Measurements from ENCODE around the gene PDX1.
A peak's percentile ranks its signal among the peaks of the same experiment; 100 is the strongest.

Gene PDX1

DNA sequence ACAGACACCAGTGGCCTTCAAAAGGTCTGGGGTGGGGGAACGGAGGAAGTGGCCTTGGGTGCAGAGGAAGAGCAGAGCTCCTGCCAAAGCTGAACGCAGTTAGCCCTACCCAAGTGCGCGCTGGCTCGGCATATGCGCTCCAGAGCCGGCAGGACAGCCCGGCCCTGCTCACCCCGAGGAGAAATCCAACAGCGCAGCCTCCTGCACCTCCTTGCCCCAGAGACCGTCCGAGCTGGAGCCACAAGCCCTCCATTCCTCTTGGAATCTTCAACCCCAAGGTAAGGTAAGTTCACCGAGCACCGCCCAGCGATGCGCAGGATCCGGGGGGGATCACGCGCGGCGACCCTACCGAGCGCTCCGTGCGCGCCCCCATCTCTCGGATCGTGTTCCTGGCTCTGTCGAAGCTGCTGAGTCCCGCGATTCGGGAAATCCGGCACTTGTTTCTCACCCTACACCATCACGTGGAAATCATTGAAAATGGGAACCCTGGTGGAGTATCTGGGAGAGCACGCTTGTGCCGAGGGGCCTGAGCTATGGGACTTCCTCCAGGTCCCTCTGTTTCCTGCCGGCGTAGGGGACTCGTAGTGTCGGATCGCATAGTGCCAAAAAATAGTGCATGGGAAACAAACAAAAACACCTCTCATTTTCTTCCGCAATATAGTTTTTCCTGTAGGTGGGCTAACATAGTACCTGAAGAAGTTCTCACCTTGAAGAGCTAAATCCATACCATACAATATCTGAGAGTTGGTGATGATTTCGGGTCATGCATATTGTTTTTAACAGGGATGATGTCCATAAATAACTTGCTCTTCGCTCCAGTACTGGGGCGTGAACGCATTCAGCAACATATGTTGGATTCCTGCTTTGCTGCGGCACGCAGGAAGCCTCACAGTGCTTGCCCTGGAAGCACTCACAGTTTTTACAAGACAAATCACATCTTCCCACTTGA lies 9.3 kb downstream of the PDX1 start:
- Histone ChIP-seq H3K27me3 (ENCODE audit: control insufficient read depth in 5 of 5, insufficient read depth in 4 of 5, low read length in 5 of 5) (peaks cover 47 to 66% (median 62%) of the 10 kb centered on the region in 5 donors), H3K4me1 (ENCODE audit: control insufficient read depth in 5 of 5, insufficient read depth in 5 of 5, low read length in 5 of 5) (peaks cover 0 to 8% (median 0%) of the 10 kb centered on the region in 5 donors), H3K27ac (ENCODE audit: low read depth, low read length) (no peak overlapping the region), H3K9me3 (ENCODE audit: control insufficient read depth in 5 of 5, low read length in 5 of 5) (peaks cover 0 to 3% (median 0%) of the 10 kb centered on the region in 5 donors), H3K4me3 (ENCODE audit: low read depth in 1 of 5, low read length in 5 of 5) (no peak overlapping the region), H3K36me3 (ENCODE audit: control insufficient read depth in 5 of 5, insufficient read depth in 5 of 5, low read length in 5 of 5) (no peaks in the 10 kb centered on the region), H3K9ac (ENCODE audit: low read length in 5 of 5) (no peak overlapping the region)

DNA sequence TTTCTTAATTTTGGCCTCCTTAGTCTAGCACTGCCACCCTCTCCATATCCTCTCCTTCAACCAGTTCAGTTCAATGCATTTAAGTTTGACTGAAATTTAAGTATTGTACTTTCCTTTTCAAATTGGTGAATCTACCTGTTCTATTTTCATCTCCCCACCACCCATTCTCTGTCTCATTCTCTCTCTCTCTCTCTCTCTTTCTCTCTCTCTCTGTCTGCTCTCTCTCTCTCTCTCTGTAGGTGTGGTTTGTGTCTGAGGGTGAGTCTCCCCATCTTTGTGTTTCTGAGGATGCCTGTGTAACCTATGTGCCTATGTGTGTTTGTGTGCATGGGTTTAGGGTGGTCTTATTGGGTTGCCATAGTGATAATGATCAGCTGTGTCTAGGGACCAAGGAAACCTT lies 10.1 kb downstream of the PDX1 start:
- Histone ChIP-seq H3K9me3 (ENCODE audit: control insufficient read depth in 5 of 5, low read length in 5 of 5) (peaks cover 0 to 3% (median 0%) of the 10 kb centered on the region in 5 donors), H3K4me1 (ENCODE audit: control insufficient read depth in 5 of 5, insufficient read depth in 5 of 5, low read length in 5 of 5) (peaks cover 0 to 8% (median 0%) of the 10 kb centered on the region in 5 donors), H3K27ac (ENCODE audit: low read depth, low read length) (no peak overlapping the region), H3K4me3 (ENCODE audit: low read depth in 1 of 5, low read length in 5 of 5) (no peak overlapping the region), H3K9ac (ENCODE audit: low read length in 5 of 5) (no peak overlapping the region), H3K27me3 (ENCODE audit: control insufficient read depth in 5 of 5, insufficient read depth in 4 of 5, low read length in 5 of 5) (peaks cover 47 to 59% (median 57%) of the 10 kb centered on the region in 5 donors), H3K36me3 (ENCODE audit: control insufficient read depth in 5 of 5, insufficient read depth in 5 of 5, low read length in 5 of 5) (no peaks in the 10 kb centered on the region)

- Histone ChIP-seq H3K36me3 (ENCODE audit: control insufficient read depth in 5 of 5, insufficient read depth in 5 of 5, low read length in 5 of 5) (no peaks in the 10 kb centered on the region), H3K4me3 (ENCODE audit: low read depth in 1 of 5, low read length in 5 of 5) (no peak overlapping the region), H3K9me3 (ENCODE audit: control insufficient read depth in 5 of 5, low read length in 5 of 5) (peaks cover 0 to 3% (median 0%) of the 10 kb centered on the region in 5 donors), H3K4me1 (ENCODE audit: control insufficient read depth in 5 of 5, insufficient read depth in 5 of 5, low read length in 5 of 5) (no peaks in the 10 kb centered on the region), H3K27ac (ENCODE audit: low read depth, low read length) (no peak overlapping the region), H3K27me3 (ENCODE audit: control insufficient read depth in 5 of 5, insufficient read depth in 4 of 5, low read length in 5 of 5) (peaks cover 23 to 28% (median 27%) of the 10 kb centered on the region in 5 donors), H3K9ac (ENCODE audit: low read length in 5 of 5) (no peak overlapping the region)
Observed at GRCh38 chr13:27933118-27933517, 13.3 kb downstream of the PDX1 start.

GRCh38 chr13:27933580-27934328 lies 14.0 kb downstream of the PDX1 start:
- H3K36me3 ChIP-seq (ENCODE audit: control insufficient read depth in 5 of 5, insufficient read depth in 5 of 5, low read length in 5 of 5): no peaks in the 10 kb centered on the region
- H3K4me1 ChIP-seq (ENCODE audit: control insufficient read depth in 5 of 5, insufficient read depth in 5 of 5, low read length in 5 of 5): no peaks in the 10 kb centered on the region
- peaks cover 17 to 22% (median 20%) of the 10 kb centered on the region in 5 donors for H3K27me3 ChIP-seq (ENCODE audit: control insufficient read depth in 5 of 5, insufficient read depth in 4 of 5, low read length in 5 of 5)
- no peak overlapping the region for H3K4me3 ChIP-seq (ENCODE audit: low read depth in 1 of 5, low read length in 5 of 5)
- peaks cover 0 to 3% (median 0%) of the 10 kb centered on the region in 5 donors for H3K9me3 ChIP-seq (ENCODE audit: control insufficient read depth in 5 of 5, low read length in 5 of 5)
- H3K27ac ChIP-seq (ENCODE audit: low read depth, low read length): no peak overlapping the region
- no peak overlapping the region for H3K9ac ChIP-seq (ENCODE audit: low read length in 5 of 5)

DNA sequence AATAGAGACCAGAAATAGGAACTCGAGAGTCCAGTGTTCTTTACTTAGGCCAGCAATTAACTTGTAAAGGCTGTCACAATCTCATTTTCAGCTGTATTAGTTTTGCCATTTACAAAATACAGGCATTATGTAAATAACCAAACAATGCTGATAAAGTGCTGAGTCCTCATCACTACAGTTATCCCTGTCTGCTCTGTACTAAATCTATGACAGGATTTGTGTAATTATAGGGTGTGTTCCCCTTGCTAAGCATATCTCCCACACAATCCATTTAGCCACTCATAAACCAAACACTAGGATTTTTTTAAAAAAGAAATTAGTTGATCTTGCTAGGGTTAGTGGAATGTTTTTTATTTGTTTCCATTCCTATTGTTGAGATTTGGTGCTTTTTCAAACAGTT lies 23.2 kb downstream of the PDX1 start:
- Histone ChIP-seq H3K9ac (ENCODE audit: low read length in 5 of 5) (no peak overlapping the region), H3K9me3 (ENCODE audit: control insufficient read depth in 5 of 5, low read length in 5 of 5) (peaks cover 0 to 16% (median 9%) of the 10 kb centered on the region in 5 donors), H3K4me1 (ENCODE audit: control insufficient read depth in 5 of 5, insufficient read depth in 5 of 5, low read length in 5 of 5) (no peaks in the 10 kb centered on the region), H3K4me3 (ENCODE audit: low read depth in 1 of 5, low read length in 5 of 5) (no peak overlapping the region), H3K36me3 (ENCODE audit: control insufficient read depth in 5 of 5, insufficient read depth in 5 of 5, low read length in 5 of 5) (no peaks in the 10 kb centered on the region), H3K27me3 (ENCODE audit: control insufficient read depth in 5 of 5, insufficient read depth in 4 of 5, low read length in 5 of 5) (peaks cover 0 to 3% (median 3%) of the 10 kb centered on the region in 5 donors), H3K27ac (ENCODE audit: low read depth, low read length) (no peak overlapping the region)

GRCh38 chr13:27952876-27953675 lies 33.3 kb downstream of the PDX1 start:
- Histone ChIP-seq H3K4me1 (ENCODE audit: control insufficient read depth in 5 of 5, insufficient read depth in 5 of 5, low read length in 5 of 5) (peaks cover 0 to 20% (median 16%) of the 10 kb centered on the region in 5 donors), H3K9me3 (ENCODE audit: control insufficient read depth in 5 of 5, low read length in 5 of 5) (peaks cover 0 to 3% (median 0%) of the 10 kb centered on the region in 5 donors), H3K27me3 (ENCODE audit: control insufficient read depth in 5 of 5, insufficient read depth in 4 of 5, low read length in 5 of 5) (peaks cover 9 to 28% (median 13%) of the 10 kb centered on the region in 5 donors), H3K9ac (ENCODE audit: low read length in 5 of 5) (peak overlapping the region in 3 of 5 donors; percentile 51 to 69 (median 53)), H3K4me3 (ENCODE audit: low read depth in 1 of 5, low read length in 5 of 5) (peak overlapping the region; percentile 19 to 67 (median 26)), H3K36me3 (ENCODE audit: control insufficient read depth in 5 of 5, insufficient read depth in 5 of 5, low read length in 5 of 5) (no peaks in the 10 kb centered on the region), H3K27ac (ENCODE audit: low read depth, low read length) (no peak overlapping the region)

GRCh38 chr13:27953676-27954405 lies 34.0 kb downstream of the PDX1 start:
- Histone ChIP-seq H3K9ac (ENCODE audit: low read length in 5 of 5) (peak overlapping the region in 4 of 5 donors; percentile 51 to 69 (median 52)), H3K4me3 (ENCODE audit: low read depth in 1 of 5, low read length in 5 of 5) (peak overlapping the region in 4 of 5 donors; percentile 60 to 69 (median 64)), H3K9me3 (ENCODE audit: control insufficient read depth in 5 of 5, low read length in 5 of 5) (peaks cover 0 to 3% (median 0%) of the 10 kb centered on the region in 5 donors), H3K36me3 (ENCODE audit: control insufficient read depth in 5 of 5, insufficient read depth in 5 of 5, low read length in 5 of 5) (no peaks in the 10 kb centered on the region), H3K27ac (ENCODE audit: low read depth, low read length) (no peak overlapping the region), H3K4me1 (ENCODE audit: control insufficient read depth in 5 of 5, insufficient read depth in 5 of 5, low read length in 5 of 5) (peaks cover 0 to 20% (median 16%) of the 10 kb centered on the region in 5 donors), H3K27me3 (ENCODE audit: control insufficient read depth in 5 of 5, insufficient read depth in 4 of 5, low read length in 5 of 5) (peaks cover 11 to 32% (median 17%) of the 10 kb centered on the region in 5 donors)

DNA sequence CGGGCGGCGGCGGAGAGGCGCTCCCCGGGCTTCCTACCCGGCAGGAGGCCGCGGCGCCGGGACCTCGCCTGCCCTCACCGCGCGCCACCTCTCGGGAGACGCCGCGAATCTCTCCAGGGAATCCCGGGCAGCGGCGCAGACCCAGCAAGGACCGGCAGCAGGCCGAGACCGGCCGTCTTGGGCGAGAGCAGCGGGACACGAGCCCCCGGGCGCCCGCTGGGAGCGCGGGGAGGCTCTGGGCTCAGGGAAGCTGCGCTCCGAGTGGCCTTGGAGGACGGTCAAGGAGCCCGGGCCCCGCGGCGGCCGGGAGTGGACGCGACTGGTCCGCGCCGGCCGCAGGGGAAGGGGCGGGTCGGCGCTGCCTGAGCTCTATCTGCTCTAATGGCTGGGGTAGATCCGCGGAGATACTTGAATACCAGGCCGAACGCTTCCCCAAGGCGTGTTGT lies 34.6 kb downstream of the PDX1 start:
- Histone ChIP-seq H3K27me3 (ENCODE audit: control insufficient read depth in 5 of 5, insufficient read depth in 4 of 5, low read length in 5 of 5) (peaks cover 11 to 35% (median 20%) of the 10 kb centered on the region in 5 donors), H3K36me3 (ENCODE audit: control insufficient read depth in 5 of 5, insufficient read depth in 5 of 5, low read length in 5 of 5) (no peaks in the 10 kb centered on the region), H3K4me3 (ENCODE audit: low read depth in 1 of 5, low read length in 5 of 5) (peak overlapping the region in 4 of 5 donors; percentile 60 to 69 (median 64)), H3K27ac (ENCODE audit: low read depth, low read length) (no peak overlapping the region), H3K4me1 (ENCODE audit: control insufficient read depth in 5 of 5, insufficient read depth in 5 of 5, low read length in 5 of 5) (peaks cover 0 to 20% (median 16%) of the 10 kb centered on the region in 5 donors), H3K9ac (ENCODE audit: low read length in 5 of 5) (peak overlapping the region in 2 of 5 donors; percentile 25 to 39), H3K9me3 (ENCODE audit: control insufficient read depth in 5 of 5, low read length in 5 of 5) (peaks cover 0 to 3% (median 0%) of the 10 kb centered on the region in 5 donors)

Measured in subcutaneous abdominal adipose tissue (tissue), 5 donors.